Neural cell (in vitro differentiated cells): ENCODE data around the gene LPGAT1. TPM values are rescaled to one million over a fixed set of nuclear protein-coding genes. Genes with fewer than 3 reads are reported as not detected.

Experiments used
- H2AFZ ChIP-seq: fragments of 200-600, 300-800 bp; sonication (generic), shearing (Covaris generic); 2 replicates; pipeline ENCODE4 v1.6.0; 2014; ENCODE audit warnings: low read depth, mild to moderate bottlenecking, antibody characterized with exemption, low read length, moderate library complexity
- H3F3A ChIP-seq: fragments of 200-600 bp; shearing (Covaris generic); 2 replicates; pipeline ENCODE4 v1.6.1; 2016; ENCODE audit warnings: mild to moderate bottlenecking, moderate library complexity, mixed read lengths, antibody characterized with exemption, low read length; ENCODE audit not compliant: insufficient read depth, poor library complexity, severe bottlenecking
- H3K27ac ChIP-seq: fragments of 200-600, 300-800 bp; sonication (generic), shearing (Covaris generic); 2 replicates; pipeline ENCODE4 v1.5.1; 2014; ENCODE audit warnings: mild to moderate bottlenecking, low read length, moderate library complexity
- H3K27me3 ChIP-seq: fragments of 300-800, 200-600 bp; sonication (generic), shearing (Covaris generic); 2 replicates; pipeline ENCODE4 v1.6.0; 2014; ENCODE audit warnings: mild to moderate bottlenecking, low read depth, low read length, moderate library complexity; ENCODE audit not compliant: insufficient read depth
- H3K36me3 ChIP-seq: fragments of 300-800, 200-600 bp; sonication (generic), shearing (Covaris generic); 2 replicates; pipeline ENCODE4 v1.5.1; 2014; ENCODE audit warnings: mild to moderate bottlenecking, antibody characterized with exemption, low read length, moderate library complexity; ENCODE audit not compliant: insufficient read depth
- H3K4me2 ChIP-seq: fragments of 300-800, 200-600 bp; sonication (generic), shearing (Covaris generic); 2 replicates; pipeline ENCODE4 v1.6.0; 2014; ENCODE audit warnings: mild to moderate bottlenecking, low read length
- H3K4me3 ChIP-seq: fragments of 300-800, 200-600 bp; sonication (generic), shearing (Covaris generic); 2 replicates; pipeline ENCODE4 v1.5.1; 2014; ENCODE audit warnings: mild to moderate bottlenecking, low read length, moderate library complexity
- H3K79me2 ChIP-seq: fragments of 200-600 bp; shearing (Covaris generic); replicated peaks from 2 replicates; pipeline ENCODE4 v1.6.0; 2014; ENCODE audit warnings: mild to moderate bottlenecking, low read length, moderate library complexity; ENCODE audit not compliant: insufficient read depth
- H3K9ac ChIP-seq: fragments of 300-800, 200-600 bp; sonication (generic), shearing (Covaris generic); 2 replicates; pipeline ENCODE4 v1.6.1; 2016; ENCODE audit warnings: mild to moderate bottlenecking, low read length, mixed read lengths
- H3K9me2 ChIP-seq: fragments of 200-600 bp; shearing (Covaris generic); 2 replicates; pipeline ENCODE4 v1.6.1; 2016; ENCODE audit warnings: mild to moderate bottlenecking, low read length, mixed read lengths; ENCODE audit not compliant: insufficient read depth
- H3K9me3 ChIP-seq: fragments of 200-600, 300-800 bp; sonication (generic), shearing (Covaris generic); 2 replicates; pipeline ENCODE4 v1.6.1; 2016; ENCODE audit warnings: mild to moderate bottlenecking, mixed run types, low read length, moderate library complexity, mixed read lengths
- H4K20me1 ChIP-seq: fragments of 200-600 bp; shearing (Covaris generic); 2 replicates; pipeline ENCODE4 v1.6.1; 2016; ENCODE audit warnings: mild to moderate bottlenecking, mixed run types; ENCODE audit not compliant: insufficient read depth
- CTCF ChIP-seq: fragments of 450-650 bp; IDR thresholded peaks from 2 replicates; pipeline ENCODE4 v1.5.1; 2014; ENCODE audit warnings: antibody characterized with exemption, mild to moderate bottlenecking, moderate library complexity; ENCODE audit not compliant: poor library complexity, severe bottlenecking
- EP300 ChIP-seq: fragments of 450-650 bp; conservative IDR thresholded peaks from 2 replicates; pipeline ENCODE4 v1.6.1; 2014; ENCODE audit warnings: antibody characterized with exemption, mild to moderate bottlenecking, moderate library complexity; ENCODE audit not compliant: poor library complexity, severe bottlenecking
- EZH2 ChIP-seq: fragments of 200-600, 300-800 bp; shearing (Covaris generic), sonication (generic); IDR thresholded peaks from 2 replicates; pipeline ENCODE4 v1.6.1; 2014; ENCODE audit warnings: antibody characterized with exemption, low read length, borderline replicate concordance, mild to moderate bottlenecking; ENCODE audit not compliant: insufficient read depth, poor library complexity, severe bottlenecking
- MXI1 ChIP-seq: fragments of 450-650 bp; conservative IDR thresholded peaks from 2 replicates; pipeline ENCODE4 v1.6.1; 2014; ENCODE audit warnings: antibody characterized with exemption, mild to moderate bottlenecking; ENCODE audit not compliant: poor library complexity, severe bottlenecking
- POLR2AphosphoS5 ChIP-seq: IDR thresholded peaks from 2 replicates; pipeline ENCODE4 v1.6.1; 2012
- RAD21 ChIP-seq: fragments of 450-650 bp; conservative IDR thresholded peaks from 2 replicates; pipeline ENCODE4 v1.6.1; 2014; ENCODE audit warnings: antibody characterized with exemption, mild to moderate bottlenecking, moderate library complexity
- SMC3 ChIP-seq: fragments of 450-650 bp; conservative IDR thresholded peaks from 2 replicates; pipeline ENCODE4 v1.6.1; 2014; ENCODE audit warnings: antibody characterized with exemption, mild to moderate bottlenecking, moderate library complexity; ENCODE audit not compliant: poor library complexity
- TAF1 ChIP-seq: IDR thresholded peaks from 2 replicates; pipeline ENCODE4 v1.6.1; 2012; ENCODE audit warnings: low read depth
- polyA plus RNA-seq: library from polyadenylated mRNA; depleted of rRNA; stranded (reverse); fragments of >200 nt; gene quantifications from 2 replicates; pipeline ENCODE4 v1.2.3, GENCODE V29; 2014
- TF ChIP-seq, protein P1 (sequence below): IDR thresholded peaks from 2 replicates; pipeline ENCODE4 v1.6.1; 2012; ENCODE audit warnings: borderline replicate concordance

Gene LPGAT1
- polyA plus RNA-seq, 1 donor from 2014 or later, result 53.1 TPM

- Histone ChIP-seq H3K27ac (no peak overlapping the region), H3F3A (no peaks in the 10 kb centered on the region), H3K79me2 (peaks cover 30% of the 10 kb centered on the region), H3K36me3 (no peaks in the 10 kb centered on the region), H3K27me3 (no peaks in the 10 kb centered on the region), H2AFZ (no peak overlapping the region), H3K4me3 (no peak overlapping the region), H4K20me1 (no peaks in the 10 kb centered on the region), H3K4me2 (no peak overlapping the region), H3K9me3 (no peaks in the 10 kb centered on the region), H3K9ac (no peak overlapping the region), H3K9me2 (no peaks in the 10 kb centered on the region)
- TF ChIP-seq SMC3, result no peak
- TF ChIP-seq, protein P1, sequence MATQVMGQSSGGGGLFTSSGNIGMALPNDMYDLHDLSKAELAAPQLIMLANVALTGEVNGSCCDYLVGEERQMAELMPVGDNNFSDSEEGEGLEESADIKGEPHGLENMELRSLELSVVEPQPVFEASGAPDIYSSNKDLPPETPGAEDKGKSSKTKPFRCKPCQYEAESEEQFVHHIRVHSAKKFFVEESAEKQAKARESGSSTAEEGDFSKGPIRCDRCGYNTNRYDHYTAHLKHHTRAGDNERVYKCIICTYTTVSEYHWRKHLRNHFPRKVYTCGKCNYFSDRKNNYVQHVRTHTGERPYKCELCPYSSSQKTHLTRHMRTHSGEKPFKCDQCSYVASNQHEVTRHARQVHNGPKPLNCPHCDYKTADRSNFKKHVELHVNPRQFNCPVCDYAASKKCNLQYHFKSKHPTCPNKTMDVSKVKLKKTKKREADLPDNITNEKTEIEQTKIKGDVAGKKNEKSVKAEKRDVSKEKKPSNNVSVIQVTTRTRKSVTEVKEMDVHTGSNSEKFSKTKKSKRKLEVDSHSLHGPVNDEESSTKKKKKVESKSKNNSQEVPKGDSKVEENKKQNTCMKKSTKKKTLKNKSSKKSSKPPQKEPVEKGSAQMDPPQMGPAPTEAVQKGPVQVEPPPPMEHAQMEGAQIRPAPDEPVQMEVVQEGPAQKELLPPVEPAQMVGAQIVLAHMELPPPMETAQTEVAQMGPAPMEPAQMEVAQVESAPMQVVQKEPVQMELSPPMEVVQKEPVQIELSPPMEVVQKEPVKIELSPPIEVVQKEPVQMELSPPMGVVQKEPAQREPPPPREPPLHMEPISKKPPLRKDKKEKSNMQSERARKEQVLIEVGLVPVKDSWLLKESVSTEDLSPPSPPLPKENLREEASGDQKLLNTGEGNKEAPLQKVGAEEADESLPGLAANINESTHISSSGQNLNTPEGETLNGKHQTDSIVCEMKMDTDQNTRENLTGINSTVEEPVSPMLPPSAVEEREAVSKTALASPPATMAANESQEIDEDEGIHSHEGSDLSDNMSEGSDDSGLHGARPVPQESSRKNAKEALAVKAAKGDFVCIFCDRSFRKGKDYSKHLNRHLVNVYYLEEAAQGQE, result no peak
- no peak for TF ChIP-seq MXI1
- no peak for TF ChIP-seq POLR2AphosphoS5
- TF ChIP-seq CTCF, result no peak
- no peak for TF ChIP-seq EP300
- no peak for TF ChIP-seq EZH2
- no peak for TF ChIP-seq RAD21
- TF ChIP-seq TAF1, result no peak
Measured at GRCh38 chr1:211831558-211832323, 1.2 kb upstream of the LPGAT1 start.

- no peaks in the 10 kb centered on the region for H3K36me3 ChIP-seq
- H2AFZ ChIP-seq, result peak overlapping the region; percentile 46
- peaks cover 37% of the 10 kb centered on the region for H3K79me2 ChIP-seq
- peak overlapping the region; percentile 78 for H3K4me3 ChIP-seq
- H3K27ac ChIP-seq, result peak overlapping the region; percentile 54
- no peaks in the 10 kb centered on the region for H3K27me3 ChIP-seq
- TF ChIP-seq POLR2AphosphoS5 (no peak), TAF1 (no peak), RAD21 (no peak), MXI1 (no peak)
- no peaks in the 10 kb centered on the region for H3K9me3 ChIP-seq
- H3F3A ChIP-seq, result no peaks in the 10 kb centered on the region
- H3K4me2 ChIP-seq, result no peak overlapping the region
- no peaks in the 10 kb centered on the region for H4K20me1 ChIP-seq
- no peaks in the 10 kb centered on the region for H3K9me2 ChIP-seq
- peak overlapping the region; percentile 87 for H3K9ac ChIP-seq
Measured at GRCh38 chr1:211830055-211830327, 572 bp downstream of the LPGAT1 start.
